A673 (cell line): Measurements from ENCODE around the gene SIT1. TPM values are rescaled to one million over a fixed set of nuclear protein-coding genes. Genes with fewer than 3 reads are reported as not detected.

ENCODE experiments used
- BruUV-seq: library from RNA; stranded (reverse); fragments of 400-500 nt; replicated peaks from 2 replicates; lab custom pipeline; 2021; lab: Mats Ljungman, UMichigan
- CTCF ChIA-PET: fragments of 300-600 bp; sonication (Branson Sonifier 250); formaldehyde crosslinking; loops from one replicate; lab custom pipeline; 2022; ENCODE audit warnings: antibody characterized with exemption; lab: Charles Lee
- POLR2A ChIA-PET: fragments of 300-600 bp; sonication (Branson Sonifier 250); formaldehyde crosslinking; loops from one replicate; lab custom pipeline; 2022; ENCODE audit warnings: antibody characterized with exemption; ENCODE audit not compliant: low non-redundant PET; lab: Charles Lee
- DNase-seq: peaks from one replicate; pipeline ENCODE4 v3.0.0-alpha.2; 2015; ENCODE audit warnings: low spot score
- H3K27ac ChIP-seq: fragments of 200-600 bp; sonication (generic); 2 replicates; pipeline ENCODE4 v1.5.1; 2016; ENCODE audit warnings: mixed run types, low read depth, mild to moderate bottlenecking, mixed read lengths, antibody characterized with exemption, low read length; ENCODE audit not compliant: poor library complexity, severe bottlenecking
- H3K27me3 ChIP-seq: fragments of 200-600 bp; sonication (generic); replicated peaks from 2 replicates; pipeline ENCODE4 v1.6.1; 2017; ENCODE audit warnings: mixed run types, low read depth, mild to moderate bottlenecking, mixed read lengths, antibody characterized with exemption, low read length; ENCODE audit not compliant: insufficient read depth, poor library complexity
- H3K36me3 ChIP-seq: fragments of 200-600 bp; sonication (generic); 2 replicates; pipeline ENCODE4 v1.6.1; 2016; ENCODE audit warnings: mixed run types, mild to moderate bottlenecking, mixed read lengths, antibody characterized with exemption, low read length; ENCODE audit not compliant: insufficient read depth, poor library complexity, severe bottlenecking
- H3K4me1 ChIP-seq: fragments of 200-600 bp; sonication (generic); 2 replicates; pipeline ENCODE4 v1.6.1; 2017; ENCODE audit warnings: mixed run types, mild to moderate bottlenecking, mixed read lengths, antibody characterized with exemption, low read length; ENCODE audit not compliant: insufficient read depth, poor library complexity, severe bottlenecking
- H3K4me3 ChIP-seq: fragments of 200-600 bp; sonication (generic); 2 replicates; pipeline ENCODE4 v1.5.1; 2016; ENCODE audit warnings: low read depth, mixed run types, mild to moderate bottlenecking, mixed read lengths, low read length; ENCODE audit not compliant: poor library complexity, severe bottlenecking
- H3K9me3 ChIP-seq: fragments of 200-600 bp; sonication (generic); 2 replicates; pipeline ENCODE4 v1.6.1; 2016; ENCODE audit warnings: mixed run types, low read depth, mild to moderate bottlenecking, mixed read lengths, antibody characterized with exemption, low read length; ENCODE audit not compliant: poor library complexity, severe bottlenecking
- CTCF ChIP-seq: fragments of 300-800, 200-600 bp; sonication (generic); conservative IDR thresholded peaks from 2 replicates; pipeline ENCODE4 v1.5.1; 2017; ENCODE audit warnings: low read depth, mild to moderate bottlenecking, antibody characterized with exemption, low read length, moderate library complexity, mixed read lengths
- EZH2 ChIP-seq: fragments of 200-600 bp; sonication (generic); IDR thresholded peaks from 2 replicates; pipeline ENCODE4 v1.6.1; 2017; ENCODE audit warnings: borderline replicate concordance, low read depth, mild to moderate bottlenecking, mixed read lengths, antibody characterized with exemption, low read length; ENCODE audit not compliant: poor library complexity, severe bottlenecking
- intact Hi-C: fragments of 100-400 bp; cut with micrococcal nuclease; formaldehyde crosslinking; loops from one replicate; pipeline ENCODE4 v1.10.0; 2022; ENCODE audit not compliant: unreplicated experiment
- total RNA-seq: library from RNA; stranded (reverse); gene quantifications from 2 replicates; pipeline ENCODE4 v1.2.3, GENCODE V29; 2021

SIT1 gene
- total RNA-seq, 1 experiment from 2014 or later, result not detected

- TF ChIP-seq EZH2 (no peak), CTCF (peak; percentile 46)
- no peaks in the 10 kb centered on the region for H3K27me3 ChIP-seq
- H3K27ac ChIP-seq, result peak within 1 kb of the TSS; percentile 89
- TSS peak; percentile 32 for BruUV-seq
- H3K36me3 ChIP-seq, result peaks cover 32% of the 10 kb centered on the region
- H3K4me1 ChIP-seq, result peaks cover 14% of the 10 kb centered on the region
- DNase-seq, result peak; percentile 84
- peak within 1 kb of the TSS; percentile 76 for H3K4me3 ChIP-seq
- ChIA-PET CTCF (interaction anchor here (1.4 kb wide), 2 partner anchors 32 to 161 kb away, joined by 3 to 5 read pairs; no protein-coding TSS in a partner anchor), POLR2A (no interaction called here)
- intact Hi-C loops, result no loop called here
- H3K9me3 ChIP-seq, result no peaks in the 10 kb centered on the region
These were observed 14.1 kb upstream of the SIT1 start, which contains the start of gene ARHGEF39 for GRCh38 chr9:35664531-35665470. Gene ARHGEF39 (minus strand): TSS chr9:35665195. CDS start chr9:35665169, 26 bp downstream.

GRCh38 chr9:35662437-35662836, 11.7 kb upstream of the SIT1 start:
- Histone ChIP-seq H3K27ac (peak overlapping the region; percentile 24), H3K4me1 (peaks cover 21% of the 10 kb centered on the region), H3K36me3 (peaks cover 32% of the 10 kb centered on the region), H3K4me3 (no peak overlapping the region), H3K27me3 (no peaks in the 10 kb centered on the region), H3K9me3 (no peaks in the 10 kb centered on the region)
- DNase-seq, result no peak
- POLR2A ChIA-PET, result no interaction called here
- TF ChIP-seq CTCF (no peak), EZH2 (no peak)
- BruUV-seq, result no TSS peak
- intact Hi-C loops, result no loop called here
- CTCF ChIA-PET, result no interaction called here

GRCh38 chr9:35661756-35662350, 11.1 kb upstream of the SIT1 start:
- H3K27ac ChIP-seq, result peak overlapping the region; percentile 25
- CTCF ChIA-PET, result interaction anchor here (0.9 kb wide), 1 partner anchor 35 kb away, joined by 5 read pairs; no protein-coding TSS in a partner anchor
- no peaks in the 10 kb centered on the region for H3K9me3 ChIP-seq
- peaks cover 21% of the 10 kb centered on the region for H3K4me1 ChIP-seq
- POLR2A ChIA-PET, result no interaction called here
- H3K4me3 ChIP-seq, result no peak overlapping the region
- TF ChIP-seq EZH2 (no peak), CTCF (no peak)
- intact Hi-C loops, result no loop called here
- BruUV-seq, result no TSS peak
- H3K36me3 ChIP-seq, result peaks cover 32% of the 10 kb centered on the region
- DNase-seq, result no peak
- no peaks in the 10 kb centered on the region for H3K27me3 ChIP-seq
